HG03064 (cell line): Measurements from ENCODE around the gene CAMTA1.

Experiments
- ATAC-seq: cut with Tn5 transposase; IDR thresholded peaks from one replicate; pipeline ENCODE4 v1.9.1; 2021; ENCODE audit warnings: low read depth; ENCODE audit not compliant: unreplicated experiment

The CAMTA1 gene

DNA sequence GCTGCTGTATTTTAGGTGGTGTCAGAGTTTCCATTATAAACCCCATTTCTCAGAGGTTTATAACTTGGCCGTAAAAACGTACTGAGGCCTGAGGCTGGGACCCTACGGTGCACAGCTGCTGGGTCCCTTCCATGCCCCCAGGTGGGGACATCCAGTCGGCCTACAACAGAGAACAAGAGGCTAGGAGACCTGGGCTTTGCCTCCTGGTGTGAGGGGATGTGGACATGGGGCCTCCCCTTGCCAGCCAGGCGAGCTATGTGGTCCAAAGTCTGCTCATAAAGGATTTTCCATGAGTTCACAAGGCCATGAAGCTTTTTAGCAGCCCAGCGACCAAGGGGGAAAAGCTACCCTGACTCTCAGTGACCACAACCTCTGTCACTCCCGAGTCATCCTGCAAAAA, 724.3 kb downstream of the CAMTA1 start:
- no peak for ATAC-seq

DNA sequence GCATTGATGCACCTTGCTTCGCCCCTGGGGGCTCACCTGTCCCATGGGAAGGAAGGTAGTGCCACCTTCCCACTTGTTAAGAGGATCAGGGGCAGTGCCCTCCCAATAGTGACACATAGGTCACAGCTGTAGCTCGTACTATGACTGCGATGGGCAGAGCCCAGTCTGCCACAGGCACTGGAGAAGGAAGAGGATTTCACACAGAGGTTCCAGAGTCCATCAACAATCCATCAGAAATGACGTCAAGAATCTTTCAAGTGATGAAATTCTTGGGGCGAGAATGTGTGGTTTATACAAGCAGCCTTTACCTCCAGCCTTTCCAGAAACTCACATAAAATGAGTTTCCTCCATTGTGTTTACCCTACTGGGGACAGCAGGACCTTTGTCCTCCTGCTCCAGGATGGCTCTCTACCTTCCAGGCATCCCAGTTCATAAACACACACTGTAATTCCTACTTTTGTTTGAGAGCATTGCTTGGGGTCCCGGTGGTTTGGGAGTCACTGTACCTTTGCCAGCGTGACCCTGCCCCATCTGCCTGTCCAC, 725.2 kb downstream of the CAMTA1 start:
- ATAC-seq = no peak

DNA sequence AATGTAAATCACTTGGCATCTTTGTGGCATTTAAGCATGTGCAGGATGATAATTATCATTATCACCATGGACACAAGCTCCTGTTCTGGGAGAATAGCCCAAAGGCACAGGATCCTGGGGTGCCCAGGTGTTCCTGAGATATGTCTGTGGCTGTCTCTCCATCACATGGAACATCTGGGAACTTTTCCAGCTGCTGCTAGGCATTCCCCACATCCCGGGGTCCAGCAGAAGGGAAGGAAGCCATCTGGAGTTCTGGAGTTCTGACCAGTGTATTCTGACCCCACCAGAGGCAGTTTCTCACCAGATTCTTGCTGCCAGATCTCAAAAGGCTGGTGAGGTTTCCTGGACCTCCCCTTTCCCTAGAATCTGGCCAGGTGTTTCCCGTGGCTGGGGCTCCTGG, 726.1 kb downstream of the CAMTA1 start:
- ATAC-seq = no peak

DNA sequence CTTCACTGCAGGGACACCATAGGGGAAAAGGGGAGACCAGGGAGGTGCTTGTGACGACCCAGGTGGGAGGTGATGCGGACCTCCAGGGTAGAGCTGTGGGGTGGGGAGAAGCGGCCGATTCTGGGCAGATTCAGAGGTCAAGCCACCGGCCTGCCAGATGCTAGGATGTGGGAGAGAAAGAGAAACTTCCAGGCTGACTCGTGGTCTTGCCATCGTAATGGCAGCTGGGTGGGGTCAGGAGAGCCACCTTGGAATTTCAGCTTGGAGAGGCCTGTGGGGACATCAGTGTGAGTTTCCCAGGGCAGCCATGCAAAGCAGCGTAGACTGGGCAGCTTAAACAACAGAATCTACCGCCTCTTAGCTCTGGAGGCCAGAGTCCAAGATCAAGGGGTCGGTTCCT, 727.8 kb downstream of the CAMTA1 start:
- ATAC-seq = no peak

DNA sequence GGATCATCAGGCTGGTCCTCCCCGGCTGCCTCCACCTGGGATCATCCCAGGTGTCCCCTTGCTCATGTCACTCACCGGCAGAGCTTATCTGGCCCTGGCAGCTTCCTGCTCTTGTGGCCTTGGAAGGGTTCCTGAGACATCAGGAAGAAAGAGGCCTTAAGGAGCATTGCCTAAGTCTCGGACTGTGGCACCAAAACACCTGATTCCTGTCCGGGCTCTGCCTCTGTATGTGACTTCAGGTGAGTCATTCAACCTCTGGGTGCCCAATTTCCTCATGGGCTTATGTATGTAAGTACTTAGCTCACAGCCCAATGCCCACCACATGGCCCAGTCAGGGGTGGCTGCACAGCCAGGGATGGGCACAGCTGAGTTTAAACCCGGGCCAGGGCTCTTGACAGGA, 729.9 kb downstream of the CAMTA1 start:
- no peak for ATAC-seq

DNA sequence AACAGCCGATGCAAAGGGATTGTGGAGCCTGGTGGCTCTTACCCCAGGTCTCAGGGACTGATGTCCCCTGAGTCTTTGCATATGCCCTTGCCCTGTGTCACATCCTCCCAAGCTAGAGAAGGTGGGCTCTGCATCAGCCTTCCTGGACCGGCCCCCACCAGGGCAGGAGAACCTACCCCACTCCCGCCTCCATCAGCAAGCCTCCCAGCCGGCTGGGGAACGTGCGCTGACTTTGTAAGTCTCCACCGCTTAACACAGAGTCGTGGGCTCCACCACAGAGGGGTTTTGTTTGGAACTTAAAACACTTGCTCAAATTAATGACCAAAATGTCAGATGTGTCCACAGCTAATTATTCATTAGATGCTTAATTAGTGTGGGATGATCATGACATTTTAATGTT, 730.6 kb downstream of the CAMTA1 start:
- ATAC-seq = no peak

DNA sequence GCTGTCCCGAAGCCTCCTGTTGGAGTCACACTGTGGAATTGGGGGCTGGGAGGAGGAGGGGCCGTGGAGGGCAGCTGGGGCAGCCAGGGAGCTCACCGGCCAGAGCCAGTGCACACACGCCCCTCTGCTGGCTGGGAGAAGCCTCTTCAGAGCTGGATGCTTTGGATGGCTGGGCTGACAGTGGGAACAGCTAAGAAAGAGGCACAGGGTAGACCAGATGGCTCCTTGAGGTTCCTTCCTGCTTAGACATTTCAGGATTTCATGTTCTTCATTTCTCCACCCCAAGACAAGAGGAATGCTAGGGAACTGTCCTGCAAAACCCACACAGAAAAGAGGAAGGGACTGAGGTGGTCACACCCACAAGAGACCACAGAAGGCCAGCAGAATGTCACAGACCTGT, 731.1 kb downstream of the CAMTA1 start:
- no peak for ATAC-seq

DNA sequence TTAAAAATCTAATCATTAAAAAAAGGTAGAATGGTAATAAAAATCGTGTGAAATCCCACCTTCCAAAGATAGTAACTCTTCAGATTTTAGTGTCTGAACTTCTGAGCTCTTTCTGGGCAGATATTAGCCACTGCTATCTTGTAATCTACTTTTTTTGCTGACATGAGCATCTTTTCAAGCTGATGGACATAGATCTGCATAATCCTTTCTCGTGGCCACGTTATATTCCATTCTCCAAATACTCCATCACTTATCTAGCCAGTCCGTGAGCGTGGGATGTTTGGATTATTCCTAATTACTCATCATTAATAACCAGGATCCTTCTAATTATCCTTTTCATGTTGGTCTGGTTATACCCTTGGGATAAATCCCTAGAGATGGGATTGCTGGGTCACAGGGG, 731.7 kb downstream of the CAMTA1 start:
- no peak for ATAC-seq

DNA sequence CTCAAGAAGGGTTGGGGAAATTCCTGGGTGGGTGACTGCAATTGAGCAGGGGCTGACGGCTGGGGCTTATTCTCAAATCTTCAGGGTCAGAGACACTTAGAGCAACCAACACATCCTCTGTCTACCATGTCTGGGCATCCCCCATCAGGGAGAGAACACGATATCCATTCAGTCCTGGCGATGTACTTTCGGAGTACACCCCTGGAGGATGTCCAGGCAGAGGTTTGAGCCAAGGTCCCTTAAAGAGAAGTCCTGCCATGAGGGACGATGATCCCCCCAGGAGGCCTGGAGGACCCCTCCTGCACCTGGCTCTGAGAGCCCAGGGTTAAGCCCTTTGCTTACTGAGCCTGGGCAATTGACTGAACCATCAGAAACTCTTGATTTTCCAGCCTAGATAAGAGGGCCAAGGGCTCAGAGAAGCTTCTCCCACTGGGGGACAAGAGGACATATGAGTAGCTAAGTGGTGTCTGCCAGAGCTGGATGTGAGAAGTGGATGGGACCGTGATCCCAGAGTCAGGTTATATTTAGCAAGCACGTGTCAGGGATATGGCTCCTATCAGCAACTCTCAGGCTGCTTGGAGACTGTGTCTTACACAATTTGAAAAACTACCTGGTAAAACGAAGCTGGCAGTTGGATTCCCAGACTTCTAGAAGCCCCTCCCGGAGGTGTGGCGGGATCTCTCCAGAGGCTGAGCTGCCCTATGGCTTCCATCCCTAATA, 732.5 kb downstream of the CAMTA1 start:
- ATAC-seq = no peak

DNA sequence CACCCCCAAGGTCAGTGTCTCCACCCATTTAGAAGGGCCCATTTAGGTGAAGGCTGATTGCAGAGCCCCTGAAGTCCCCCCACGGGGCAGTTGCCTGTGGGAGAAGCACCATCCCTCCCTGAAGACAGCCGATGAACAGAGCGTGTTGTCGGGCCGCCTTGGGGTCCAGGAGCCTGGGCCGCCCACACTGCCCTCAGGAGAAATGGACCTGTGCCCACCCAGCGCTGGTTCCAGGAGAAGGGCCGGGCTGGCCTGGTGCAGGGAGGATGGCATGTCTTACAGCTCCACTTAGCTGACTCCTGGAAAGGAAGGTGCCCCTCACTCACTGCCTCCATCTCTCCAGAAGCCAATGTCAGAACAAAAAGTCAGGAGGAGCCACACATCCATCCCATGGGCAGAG, 733.2 kb downstream of the CAMTA1 start:
- ATAC-seq = no peak

DNA sequence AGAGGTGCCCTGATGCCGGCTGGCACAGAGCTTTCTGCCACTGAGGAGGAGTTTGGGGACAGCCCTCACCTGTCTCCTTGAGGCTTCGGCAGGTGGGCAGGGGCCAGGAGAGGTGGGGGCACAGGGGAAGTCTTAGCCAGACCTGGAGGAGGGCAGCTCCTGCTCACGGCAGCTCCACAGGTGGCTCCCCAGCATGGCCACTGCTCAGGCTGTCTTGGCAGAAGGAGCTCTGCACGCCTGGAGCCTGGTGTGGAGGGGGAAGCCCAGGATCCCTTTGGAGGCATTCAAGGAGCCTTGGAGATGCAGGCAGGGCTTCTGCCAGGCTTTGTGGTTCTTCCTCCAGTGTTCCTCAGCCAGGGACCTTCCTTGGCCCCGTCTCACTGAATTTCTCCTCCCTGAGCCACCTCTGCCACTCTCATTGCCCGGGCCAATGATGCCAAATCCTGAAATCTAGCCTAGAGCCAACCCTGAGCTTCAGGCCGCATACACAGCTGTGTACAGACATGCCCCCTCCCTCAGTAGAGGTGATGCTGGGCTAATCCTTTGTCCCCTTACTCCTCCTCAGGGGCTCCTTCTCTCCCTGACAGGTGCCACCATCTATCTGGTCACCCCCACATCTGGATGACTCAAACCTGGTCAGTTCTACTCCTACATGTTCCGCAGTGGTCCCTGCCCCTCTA, 734.1 kb downstream of the CAMTA1 start:
- no peak for ATAC-seq

DNA sequence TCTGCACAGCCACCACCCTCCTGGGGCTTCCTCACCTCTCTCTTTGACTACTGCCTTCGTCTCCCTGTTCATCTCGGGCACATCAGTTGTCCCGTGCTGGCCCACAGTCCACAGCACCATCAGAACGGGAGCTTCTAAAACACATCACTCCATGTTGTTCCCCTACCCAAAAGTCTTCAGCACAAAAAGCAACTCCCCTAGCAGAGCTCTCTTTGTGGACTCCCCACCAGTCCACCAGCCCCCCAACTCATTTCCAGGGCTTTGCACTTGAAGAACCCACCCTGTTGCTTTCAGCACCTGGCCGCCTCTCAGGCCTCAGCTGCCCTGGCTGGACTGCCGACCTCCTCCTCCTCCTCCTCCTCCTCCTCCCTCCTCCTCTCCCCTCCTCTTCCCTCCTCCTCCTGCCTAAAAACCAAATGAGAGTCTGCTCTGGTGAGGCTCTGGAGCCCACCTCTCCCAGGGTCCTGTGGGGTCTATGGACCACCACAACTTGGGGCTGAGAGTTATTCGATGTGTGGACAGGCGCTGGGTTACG, 734.7 kb downstream of the CAMTA1 start:
- ATAC-seq = no peak

DNA sequence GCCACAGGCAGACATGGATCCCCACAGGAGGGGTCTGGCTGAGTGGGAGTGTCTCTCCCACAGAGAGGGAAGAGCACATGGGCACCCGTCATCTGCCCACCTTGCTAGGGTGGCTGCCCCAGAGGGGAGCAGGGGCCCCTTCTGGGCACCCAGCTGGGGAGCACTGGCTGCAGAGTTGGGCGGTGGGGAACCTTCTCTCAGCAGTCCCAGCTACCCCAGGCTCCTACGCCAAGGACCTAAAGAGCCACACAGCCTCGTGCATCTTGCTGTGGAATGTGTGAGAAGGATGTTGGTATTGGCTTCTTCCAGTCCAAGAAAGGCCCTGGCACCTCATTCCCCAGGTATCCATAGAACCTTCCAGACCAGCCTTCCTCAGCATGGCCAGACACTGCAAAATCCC, 735.2 kb downstream of the CAMTA1 start:
- ATAC-seq = no peak

DNA sequence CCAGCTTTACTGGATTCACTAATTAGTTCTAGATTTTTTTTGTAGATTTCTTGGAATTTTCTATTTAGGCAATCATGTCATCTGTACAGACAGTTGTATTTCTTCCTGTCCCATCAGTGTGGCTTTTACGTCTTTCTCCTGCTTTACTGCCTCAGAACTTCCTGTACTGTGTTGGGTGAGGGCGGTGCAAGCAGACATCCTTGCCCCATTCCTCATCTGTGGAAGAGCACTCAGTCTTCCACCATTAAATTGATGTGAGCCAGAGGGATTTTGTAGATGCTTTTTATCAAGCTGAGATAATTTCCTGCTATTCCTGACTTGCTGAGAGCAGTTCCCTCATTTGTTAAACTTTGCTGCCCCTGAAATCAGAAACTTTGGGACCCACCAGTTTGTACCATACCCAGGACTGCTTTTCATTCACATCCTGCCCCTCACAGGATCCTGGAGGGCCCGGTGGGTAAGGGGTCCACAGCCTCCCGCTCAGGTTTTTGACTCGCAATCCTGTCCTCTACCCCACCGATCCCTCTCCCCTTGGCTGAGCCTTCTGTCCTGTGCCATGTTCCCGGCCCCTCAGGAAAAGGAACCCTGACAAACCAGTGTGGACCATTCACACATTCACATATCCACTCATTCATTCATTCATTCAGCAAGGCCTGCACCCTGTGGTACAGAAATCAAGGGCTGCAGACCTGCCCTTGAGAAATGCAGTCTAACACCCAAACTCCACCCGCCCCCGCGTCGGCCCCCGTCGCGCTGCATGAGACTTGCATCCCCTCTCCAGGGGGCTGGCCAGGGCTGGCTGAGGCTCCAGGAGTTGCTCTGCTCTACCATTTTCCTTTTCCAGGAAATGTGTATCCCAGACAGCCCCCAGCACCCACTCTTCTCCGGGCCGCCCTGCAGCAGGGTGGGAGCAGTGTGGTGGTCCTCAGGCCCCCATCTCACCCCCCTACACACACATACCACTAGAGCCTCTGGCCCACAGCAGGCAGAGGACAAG, 739.4 kb downstream of the CAMTA1 start:
- no peak for ATAC-seq

DNA sequence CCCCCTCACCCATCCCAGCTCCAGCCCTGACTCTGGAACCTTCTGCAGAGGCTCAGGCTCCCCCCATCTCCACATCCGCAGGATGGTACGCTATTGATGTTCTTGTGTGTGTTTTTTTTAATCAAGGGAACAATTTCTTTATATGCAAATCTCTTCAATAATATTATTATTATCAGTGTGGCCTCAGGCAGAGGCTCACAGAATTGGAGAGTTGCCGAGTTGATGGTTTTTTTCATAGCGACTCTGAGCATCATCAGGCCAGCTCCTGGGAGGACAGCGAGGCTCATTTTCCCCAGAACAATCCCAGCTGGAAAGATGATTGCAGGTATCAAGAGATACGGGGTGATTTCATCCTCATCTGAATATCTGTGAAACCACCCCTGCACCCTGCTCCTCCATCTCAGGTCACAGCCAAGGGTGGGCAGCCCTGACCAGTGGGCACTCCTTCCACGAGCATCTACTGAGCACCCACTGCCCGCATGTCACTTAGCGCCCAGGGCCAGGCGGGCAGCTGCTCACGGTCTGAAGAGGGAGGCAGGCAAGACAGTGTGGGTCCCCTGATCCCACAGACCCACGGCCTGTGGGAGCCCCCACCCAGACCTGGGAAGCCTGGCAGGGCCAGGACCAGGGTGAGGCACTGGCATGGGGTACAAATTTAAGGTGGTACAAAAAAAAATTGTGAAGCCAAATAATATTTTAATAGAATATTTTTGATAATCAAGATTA, 740.2 kb downstream of the CAMTA1 start:
- ATAC-seq = no peak

DNA sequence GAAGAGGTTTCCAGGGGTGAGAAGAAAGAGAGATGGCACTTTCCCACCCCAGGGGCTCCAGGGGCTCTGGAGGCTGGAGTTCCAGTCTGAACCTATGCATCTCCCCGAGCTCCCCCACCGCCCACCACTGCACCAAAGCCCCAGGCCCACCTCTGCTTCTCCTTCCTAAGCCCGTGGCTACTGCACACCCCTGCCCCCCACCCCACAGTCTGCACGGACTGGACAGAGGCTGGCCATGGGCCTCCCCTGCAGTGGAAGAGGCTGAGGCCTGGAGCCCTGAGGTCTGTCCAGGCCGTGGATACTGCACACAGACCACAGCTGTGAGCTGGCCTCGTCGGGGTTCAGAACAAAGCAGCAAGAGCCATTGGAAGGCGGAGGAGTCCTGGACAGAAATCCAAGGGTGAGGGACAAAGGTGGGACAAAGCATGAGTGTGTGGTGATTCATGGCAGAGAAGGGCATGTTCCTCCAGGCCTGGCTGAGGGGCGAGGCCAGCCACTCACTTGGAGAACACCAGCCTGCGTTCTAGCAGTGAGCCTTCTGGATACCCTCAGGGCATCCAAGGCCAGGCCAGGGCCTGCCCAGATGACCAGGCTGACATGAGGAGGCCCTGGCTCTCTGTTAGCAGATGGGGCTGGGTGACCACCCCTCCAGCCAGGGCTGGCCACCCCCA, 741.1 kb downstream of the CAMTA1 start:
- no peak for ATAC-seq

DNA sequence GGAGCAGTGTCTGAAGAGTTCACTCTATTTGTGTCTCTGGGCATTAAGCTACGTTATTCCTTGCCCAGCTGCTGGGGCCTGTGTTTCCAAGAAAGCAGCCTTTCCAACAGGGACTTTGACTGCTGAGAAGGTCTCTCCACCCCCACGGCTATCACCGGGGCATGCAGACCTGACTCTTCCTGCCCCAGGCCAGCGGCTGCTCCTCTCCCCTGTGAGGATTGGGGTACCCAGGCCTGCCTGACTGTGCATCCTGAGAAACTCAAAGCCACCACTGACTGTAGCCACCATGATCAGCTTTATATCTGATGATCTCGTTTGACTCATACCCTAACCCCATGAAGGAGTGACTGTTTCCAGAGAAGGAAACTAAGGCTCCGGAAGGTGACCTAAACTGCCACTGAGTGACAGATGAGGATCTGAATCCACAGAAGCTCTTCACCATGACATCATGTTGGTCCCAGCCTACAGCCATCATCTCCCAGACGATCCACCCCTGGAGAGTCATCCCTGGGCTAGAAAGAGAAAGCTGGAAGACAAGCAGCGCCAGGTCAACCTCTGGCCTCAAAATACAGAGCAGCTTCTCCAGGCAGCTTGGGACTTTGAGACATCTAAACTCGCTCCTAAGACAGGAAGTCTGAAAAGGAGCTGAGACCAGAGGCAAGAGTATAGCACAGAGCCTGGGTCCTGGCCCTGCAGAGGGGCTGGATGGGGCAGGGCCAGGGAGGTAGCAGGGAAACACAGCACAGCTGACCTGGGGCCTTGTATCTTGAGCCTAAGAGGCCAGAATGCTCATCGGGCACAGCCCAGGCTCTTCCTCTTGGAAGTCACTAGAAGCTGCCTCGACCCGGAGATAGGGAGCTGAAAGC, 741.8 kb downstream of the CAMTA1 start:
- ATAC-seq = no peak

DNA sequence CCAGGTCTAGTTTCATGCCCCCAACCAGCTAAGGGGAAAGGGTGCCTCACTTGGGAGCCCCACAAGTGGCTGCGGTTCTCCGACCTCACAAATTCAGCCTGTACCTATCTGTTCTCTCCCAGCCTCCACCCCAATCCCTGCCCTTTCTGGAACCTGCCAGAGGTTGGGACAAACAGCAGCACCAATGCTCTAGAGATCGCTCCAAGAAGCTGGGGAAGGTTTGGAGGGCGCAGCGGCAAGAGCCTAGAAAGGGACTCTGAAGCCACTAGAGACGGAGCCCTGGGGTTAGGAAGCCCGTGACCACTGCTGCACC, 742.4 kb downstream of the CAMTA1 start:
- ATAC-seq = no peak
